ENCODE data around the gene GNPNAT1.
"Not testable (repeated sequence)": the region's sequence is repeated elsewhere in the genome, so short reads cannot be mapped to it uniquely, and the experiment has no call there.

The GNPNAT1 gene

GRCh38 chr14:52729585-52729924, 61.9 kb downstream of the GNPNAT1 start:
- DNase-seq (ENCODE audit: low read depth) = no peak

- DNase-seq (ENCODE audit: low read depth) = not testable (repeated sequence)
Observed at GRCh38 chr14:52729035-52729434, 62.4 kb downstream of the GNPNAT1 start.

- not testable (repeated sequence) for DNase-seq (ENCODE audit: low read depth)
Observed at GRCh38 chr14:52727509-52727908, 63.9 kb downstream of the GNPNAT1 start.
